NCI-H526 treated with DMSO at 0.1 percent for 48 hours (cell line): ENCODE results near the gene BAD.
A peak's percentile ranks its signal among the peaks of the same experiment; 100 is the strongest.
"Not testable (repeated sequence)": the region's sequence is repeated elsewhere in the genome, so short reads cannot be mapped to it uniquely, and the experiment has no call there.

Experiments
- DNase-seq: peaks from one replicate; lab custom pipeline; 2025; lab: John Stamatoyannopoulos, UW

BAD gene

DNA sequence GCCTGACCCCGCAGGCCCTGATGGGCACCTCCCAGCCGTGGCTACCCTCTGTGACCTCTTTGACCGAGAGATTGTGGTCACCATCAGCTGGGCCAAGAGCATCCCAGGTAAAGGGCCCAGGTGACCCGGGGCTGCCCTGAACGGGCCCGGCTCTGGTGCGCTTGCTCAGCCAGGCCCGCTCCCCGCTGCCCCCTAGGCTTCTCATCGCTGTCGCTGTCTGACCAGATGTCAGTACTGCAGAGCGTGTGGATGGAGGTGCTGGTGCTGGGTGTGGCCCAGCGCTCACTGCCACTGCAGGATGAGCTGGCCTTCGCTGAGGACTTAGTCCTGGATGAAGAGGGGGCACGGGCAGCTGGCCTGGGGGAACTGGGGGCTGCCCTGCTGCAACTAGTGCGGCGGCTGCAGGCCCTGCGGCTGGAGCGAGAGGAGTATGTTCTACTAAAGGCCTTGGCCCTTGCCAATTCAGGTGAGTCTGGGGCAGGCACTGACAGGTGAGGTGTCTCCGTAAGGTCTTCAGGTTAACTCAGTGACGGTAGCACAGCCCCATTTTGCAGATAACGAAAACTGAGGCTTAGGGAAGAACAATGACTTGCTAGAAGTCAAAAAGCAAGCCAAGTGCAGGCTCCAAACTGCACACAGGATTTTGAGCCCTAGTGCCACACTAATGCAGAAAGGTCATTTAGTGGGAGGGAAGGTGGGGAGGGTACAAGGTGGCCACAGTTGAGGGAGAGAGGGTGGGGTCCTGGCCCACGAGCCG lies 30.5 kb upstream of the BAD start:
- DNase-seq: no peak

DNA sequence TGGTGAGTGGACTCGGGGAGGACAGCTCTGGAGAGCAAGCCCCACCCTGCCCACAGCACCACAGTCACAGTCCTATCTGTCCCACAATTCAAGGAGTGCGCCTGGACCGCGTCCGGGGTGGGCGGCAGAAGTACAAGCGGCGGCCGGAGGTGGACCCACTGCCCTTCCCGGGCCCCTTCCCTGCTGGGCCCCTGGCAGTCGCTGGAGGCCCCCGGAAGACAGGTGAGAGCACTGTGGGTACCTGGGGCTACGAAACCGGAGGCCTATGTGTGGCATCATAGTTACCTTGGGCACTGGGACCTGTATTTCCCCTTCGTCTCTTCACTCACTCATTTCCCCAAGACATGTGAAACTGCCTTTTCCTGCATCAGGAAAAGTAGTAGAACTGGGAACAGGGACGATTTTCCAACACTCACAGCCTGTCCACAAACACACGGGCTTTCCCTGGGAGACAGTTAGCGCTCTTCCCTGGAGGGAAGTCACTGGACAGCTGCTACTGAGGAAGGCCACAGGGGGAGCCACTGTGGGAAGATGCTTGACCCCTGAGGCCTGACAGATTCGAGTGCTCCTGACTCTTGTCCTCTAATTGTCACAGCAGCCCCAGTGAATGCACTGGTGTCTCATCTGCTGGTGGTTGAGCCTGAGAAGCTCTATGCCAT lies 29.8 kb upstream of the BAD start:
- DNase-seq: no peak

DNA sequence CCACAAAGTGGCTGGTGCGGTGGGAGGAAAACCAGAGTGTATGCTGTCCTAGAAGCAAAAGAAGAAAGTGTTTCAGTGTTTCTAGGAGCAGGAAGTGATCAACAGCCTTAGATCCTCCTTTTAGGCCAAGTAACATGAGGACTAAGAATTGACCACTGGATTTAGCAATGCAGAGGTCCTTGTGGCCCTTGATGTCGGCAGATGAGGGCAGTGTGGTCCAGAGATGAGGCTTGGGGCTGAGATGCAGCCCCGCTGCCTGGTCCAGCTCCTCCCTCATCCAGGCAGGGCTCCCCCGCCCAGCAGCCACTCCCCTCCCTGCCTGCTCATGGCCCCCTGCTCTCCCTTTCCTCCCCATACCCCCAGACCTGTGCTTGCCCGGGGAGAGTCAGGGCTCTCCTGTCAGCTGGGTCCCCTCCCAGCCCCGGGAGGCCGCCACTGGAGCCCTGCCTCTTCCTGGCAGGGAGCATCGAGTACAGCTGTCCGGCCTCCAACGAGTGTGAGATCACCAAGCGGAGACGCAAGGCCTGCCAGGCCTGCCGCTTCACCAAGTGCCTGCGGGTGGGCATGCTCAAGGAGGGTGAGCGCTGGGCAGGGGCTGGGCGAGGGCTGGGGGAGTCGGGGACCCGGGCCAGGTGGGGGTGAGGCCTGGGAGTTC lies 29.2 kb upstream of the BAD start:
- DNase-seq: no peak

DNA sequence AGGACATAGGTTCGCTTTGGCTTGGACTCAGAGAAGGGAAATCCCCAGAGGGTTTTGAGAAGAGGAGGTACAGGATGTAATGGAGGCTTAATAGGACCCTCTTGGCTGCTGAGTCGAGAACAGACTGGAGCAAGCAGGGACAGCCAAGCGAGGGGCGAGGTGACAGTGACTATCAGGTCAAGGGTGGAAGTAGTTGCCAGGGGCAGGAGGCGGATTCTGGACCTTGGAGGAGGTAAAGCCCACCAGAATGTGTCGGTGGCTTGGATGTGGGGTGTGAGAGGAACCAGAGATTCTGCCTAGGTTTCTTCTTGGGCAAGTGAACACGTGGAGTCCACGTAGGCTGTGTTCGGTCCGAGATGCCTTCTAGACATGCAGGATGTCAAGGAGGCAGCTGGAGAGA lies 28.5 kb upstream of the BAD start:
- DNase-seq: no peak

DNA sequence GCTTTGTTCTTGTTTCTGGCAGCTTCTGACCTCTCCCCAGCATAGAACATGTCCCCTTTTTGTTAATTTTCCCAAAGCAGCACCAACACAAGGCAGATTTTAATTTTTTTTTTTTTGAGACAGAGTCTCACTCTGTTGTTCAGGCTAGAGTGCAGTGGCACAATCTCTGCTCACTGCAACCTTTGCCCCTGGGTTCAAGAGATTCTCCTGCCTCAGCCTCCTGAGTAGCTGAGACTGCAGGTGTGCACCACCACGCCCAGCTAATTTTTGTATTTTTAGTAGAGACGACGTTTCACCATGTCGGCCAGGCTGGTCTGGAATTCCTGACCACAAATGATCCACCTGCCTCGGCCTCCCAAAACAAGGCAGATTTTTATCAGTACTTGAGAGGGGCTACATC lies 23.3 kb upstream of the BAD start:
- DNase-seq: not testable (repeated sequence)

DNA sequence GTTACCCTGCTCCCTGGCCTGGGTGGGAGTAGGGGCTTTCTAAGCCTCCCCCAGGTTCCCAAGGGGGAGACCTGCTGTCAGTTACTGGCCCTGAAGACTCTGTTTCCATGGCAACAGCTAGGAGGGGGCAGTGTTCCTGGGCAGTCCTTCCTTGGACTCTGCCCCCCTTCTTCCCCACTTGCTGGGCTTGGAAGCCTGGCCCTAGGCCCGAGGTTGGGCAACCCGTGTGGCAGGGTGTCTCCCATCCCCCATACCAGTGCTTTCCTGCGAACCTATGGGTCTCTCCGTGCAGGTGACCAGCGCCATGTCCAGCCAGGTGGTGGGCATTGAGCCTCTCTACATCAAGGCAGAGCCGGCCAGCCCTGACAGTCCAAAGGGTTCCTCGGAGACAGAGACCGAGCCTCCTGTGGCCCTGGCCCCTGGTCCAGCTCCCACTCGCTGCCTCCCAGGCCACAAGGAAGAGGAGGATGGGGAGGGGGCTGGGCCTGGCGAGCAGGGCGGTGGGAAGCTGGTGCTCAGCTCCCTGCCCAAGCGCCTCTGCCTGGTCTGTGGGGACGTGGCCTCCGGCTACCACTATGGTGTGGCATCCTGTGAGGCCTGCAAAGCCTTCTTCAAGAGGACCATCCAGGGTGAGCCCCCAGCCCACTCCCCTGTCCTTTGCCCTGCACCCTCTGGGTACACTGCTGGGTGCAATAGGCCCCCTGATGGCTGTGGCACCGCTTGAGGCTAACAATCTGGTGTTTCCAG lies 22.6 kb upstream of the BAD start:
- no peak for DNase-seq

DNA sequence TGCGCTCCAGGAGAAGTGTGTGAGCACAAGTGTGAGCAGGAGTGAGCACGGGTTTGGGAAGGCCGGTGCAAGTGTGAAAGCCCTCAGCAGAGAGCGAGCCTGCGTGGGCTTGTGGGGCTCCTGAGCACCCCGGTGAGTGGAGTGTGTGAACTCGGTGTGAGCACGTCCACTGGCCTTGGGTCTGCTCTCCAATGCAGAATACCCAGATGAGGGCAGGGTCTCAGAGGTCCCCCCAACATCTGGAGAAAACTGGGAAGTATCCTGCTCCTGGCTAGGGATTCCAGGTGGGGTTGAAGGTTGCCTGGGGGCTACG lies 22.1 kb upstream of the BAD start:
- DNase-seq: no peak

DNA sequence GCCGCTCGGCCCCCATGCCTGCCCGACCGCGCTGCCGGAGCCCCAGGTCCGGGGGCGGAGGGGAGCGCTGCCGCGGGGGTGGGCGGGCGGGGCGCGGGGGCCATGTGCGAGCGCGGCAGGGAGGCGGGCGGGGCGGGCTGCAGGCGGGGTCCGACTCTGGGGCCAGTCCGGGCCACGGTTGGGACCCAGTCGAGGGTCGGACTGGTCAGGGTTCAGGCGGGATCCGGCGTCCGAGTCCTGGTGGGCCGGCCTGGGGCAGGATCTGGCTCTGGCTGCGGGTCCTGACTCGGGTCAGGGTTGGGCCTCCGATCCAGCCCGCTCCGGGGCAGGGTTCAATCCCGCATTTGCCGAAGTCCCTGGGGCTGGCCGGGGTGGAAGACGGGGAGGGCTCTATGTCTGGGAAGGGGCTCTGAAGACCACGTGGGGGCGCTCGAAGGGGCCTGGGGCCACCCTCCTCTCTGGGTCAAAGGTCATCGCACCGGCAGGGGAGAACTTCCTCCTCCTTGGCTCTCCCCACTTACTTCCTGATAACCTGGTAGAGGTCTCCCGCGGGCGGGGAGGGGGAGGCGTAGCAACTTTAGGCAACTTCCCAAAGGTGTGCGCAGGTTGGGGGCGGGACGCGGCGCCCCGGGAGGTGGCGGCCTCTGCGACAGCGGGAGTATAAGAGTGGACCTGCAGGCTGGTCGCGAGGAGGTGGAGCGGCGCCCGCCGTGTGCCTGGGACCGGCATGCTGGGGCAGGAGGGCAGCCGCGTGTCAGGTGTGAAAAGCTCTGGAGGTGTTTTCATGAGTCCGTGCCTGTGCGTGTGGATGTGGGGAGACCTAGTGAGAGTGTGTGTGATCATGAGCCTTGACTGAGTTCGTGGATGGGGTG lies 21.5 kb upstream of the BAD start:
- DNase-seq: peak; percentile 57

DNA sequence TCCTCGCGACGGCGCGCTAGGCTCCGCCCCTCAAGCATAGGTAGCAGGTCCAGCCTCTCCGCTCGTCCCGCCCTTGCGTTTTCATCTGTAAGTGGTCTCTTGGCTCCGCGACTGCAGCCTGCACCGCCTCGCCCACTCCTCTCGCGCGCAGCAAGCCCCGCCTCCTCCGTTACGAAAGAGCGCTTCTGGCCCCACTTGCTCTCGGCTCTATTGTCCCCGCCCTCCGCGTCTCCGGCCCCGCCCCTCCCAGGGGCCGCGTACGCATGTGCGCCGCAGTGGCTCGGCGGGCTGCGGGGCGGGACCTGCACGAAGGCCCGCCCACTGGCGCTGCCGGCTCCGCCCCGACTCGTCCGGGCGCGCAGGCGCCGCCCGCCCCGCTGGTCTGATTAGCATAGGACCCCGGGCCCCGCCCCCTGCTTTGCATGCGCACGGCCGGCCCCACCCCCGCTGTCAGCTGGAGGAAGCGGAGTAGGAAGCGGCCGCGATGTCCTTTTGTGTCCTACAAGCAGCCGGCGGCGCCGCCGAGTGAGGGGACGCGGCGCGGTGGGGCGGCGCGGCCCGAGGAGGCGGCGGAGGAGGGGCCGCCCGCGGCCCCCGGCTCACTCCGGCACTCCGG lies 20.7 kb upstream of the BAD start, which contains the start of gene ESRRA:
Gene ESRRA (plus strand): TSS at position 450 of the 616 bp plus-strand sequence. CDS start 1,656 bp downstream, outside the sequence.
- DNase-seq: peak; percentile 99

DNA sequence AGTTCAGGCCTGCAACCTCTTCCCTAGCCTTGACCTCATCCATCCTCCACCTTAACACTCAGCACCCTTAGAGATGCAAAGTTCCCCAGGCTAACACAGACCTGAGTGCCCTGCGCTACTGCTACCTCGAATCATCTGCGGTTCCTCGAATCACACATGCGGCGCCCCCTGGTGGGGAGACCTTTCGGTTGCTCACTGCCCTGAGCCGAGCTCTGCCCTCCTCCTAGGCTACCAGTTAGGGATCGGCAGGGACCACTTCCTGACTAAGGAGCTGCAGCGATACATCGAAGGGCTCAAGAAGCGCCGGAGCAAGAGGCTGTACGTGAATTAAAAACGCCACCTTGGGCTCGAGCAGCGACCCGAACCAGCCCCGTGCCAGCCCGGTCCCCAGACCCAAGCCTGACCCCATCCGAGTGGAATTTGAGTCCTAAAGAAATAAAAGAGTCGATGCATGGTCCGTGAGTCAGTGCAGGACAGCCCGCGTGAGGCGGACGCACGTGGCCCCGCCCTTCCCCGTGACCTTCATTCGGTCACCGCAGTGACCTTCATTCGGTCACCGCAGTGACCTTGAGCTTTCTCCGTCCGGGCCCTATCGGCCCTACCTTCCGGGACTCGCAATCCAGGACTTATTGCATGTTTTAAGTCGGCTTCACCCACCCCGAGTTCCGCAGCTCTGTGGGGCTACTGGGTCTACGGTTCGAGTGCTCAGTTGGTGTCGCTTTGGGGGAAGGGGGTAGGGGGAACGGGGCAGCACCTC lies 20.0 kb upstream of the BAD start:
- peak; percentile 89 for DNase-seq

DNA sequence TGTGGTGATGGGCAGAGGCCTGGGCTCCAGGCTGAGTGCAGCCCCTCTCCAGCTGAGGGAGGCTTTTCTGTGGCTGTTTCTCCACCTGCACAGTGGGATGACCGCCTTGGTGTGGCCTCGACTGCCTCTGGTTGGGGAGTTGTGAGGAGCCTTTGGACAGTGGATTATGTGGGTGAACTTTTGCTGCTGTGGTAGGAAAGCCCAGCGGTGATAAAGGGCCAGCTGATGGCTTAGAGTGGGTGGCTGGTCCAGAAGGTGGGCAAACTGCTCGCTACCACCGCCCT lies 19.5 kb upstream of the BAD start:
- no peak for DNase-seq

DNA sequence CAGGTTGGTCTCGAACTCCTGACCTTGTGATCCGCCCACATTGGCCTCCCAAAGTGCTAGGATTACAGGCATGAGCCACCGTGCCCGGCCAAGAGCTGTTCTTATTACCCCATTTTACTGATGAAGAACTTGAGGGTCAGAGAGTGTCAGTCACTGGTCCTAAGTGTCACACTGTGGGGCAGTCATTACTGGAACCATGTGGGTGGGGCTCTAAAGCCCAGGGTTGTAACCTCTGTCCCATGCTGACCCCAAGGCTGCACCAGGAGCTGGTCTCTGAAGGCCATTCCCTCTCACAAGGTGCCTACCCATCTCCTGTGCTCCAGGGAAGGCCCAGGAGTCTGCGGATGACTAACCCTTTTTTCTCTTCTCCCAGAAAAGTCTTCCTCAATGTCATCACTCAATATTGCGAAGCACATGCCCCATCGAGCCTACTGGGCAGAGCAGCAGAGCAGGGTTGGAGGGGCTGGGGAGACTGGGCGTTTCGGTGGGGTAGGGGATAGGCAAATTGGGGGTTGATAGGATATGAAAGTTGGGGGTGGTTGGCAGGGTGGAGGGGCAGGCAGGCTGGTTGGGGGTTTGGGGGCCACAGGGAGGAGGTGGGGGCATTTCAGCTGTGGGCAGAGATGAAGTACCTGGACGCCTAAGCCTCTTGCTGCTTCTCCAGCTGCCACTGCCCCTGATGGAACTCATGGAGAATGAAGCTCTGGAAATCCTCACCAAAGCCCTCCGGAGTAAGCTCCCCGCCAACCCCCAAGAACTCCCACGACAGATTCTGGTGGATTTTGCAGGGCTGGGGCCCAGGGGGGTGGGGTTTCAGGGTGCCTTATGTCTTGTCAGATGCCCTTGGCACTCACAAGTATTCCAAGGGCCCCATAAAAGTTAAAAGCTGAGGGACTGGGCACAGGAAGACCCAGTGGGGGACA lies 18.9 kb upstream of the BAD start:
- DNase-seq: no peak

DNA sequence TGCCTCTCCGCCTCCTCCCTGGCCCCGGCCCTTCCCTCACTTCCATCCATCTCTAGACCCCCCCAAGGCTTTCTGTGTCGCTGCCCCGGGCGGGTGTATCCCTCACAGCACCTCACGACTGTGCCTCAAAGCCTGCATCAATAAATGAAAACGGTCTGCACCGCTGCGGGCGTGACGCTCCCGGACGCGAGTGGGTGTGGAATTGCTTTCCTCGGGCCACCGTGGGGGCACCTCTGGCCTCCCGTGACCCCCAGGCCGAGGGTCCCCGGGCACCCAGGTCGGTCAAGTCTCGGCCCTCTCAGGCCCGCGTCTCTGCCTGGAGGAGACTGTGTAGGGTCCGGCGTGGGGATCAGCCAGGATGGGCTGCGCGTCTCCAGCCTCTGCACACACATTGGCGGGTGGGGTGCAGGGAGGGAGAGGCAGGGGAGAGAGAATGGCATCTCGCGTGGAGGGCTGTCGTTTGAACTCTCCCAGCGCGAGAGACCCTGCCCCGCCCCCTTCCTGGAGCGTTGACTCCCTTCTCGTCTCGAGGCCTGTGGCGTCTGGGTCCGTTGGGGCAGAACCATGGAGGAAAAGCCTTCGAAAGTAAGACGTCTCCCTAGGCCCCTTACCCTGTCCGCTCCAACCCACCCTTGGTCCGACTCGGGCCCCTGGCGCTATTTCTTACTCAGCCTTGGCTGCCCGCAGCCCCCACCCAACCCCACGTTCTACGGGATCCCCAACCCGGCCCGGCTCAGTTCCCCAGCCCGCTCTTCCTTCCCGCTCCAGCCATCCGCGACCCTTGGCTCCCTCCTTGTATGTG lies 15.6 kb upstream of the BAD start, which contains the start of gene CATSPERZ:
Gene CATSPERZ (plus strand): TSS at position 512 of the 802 bp plus-strand sequence. CDS start 53 bp downstream, at position 565.
- DNase-seq: no peak

DNA sequence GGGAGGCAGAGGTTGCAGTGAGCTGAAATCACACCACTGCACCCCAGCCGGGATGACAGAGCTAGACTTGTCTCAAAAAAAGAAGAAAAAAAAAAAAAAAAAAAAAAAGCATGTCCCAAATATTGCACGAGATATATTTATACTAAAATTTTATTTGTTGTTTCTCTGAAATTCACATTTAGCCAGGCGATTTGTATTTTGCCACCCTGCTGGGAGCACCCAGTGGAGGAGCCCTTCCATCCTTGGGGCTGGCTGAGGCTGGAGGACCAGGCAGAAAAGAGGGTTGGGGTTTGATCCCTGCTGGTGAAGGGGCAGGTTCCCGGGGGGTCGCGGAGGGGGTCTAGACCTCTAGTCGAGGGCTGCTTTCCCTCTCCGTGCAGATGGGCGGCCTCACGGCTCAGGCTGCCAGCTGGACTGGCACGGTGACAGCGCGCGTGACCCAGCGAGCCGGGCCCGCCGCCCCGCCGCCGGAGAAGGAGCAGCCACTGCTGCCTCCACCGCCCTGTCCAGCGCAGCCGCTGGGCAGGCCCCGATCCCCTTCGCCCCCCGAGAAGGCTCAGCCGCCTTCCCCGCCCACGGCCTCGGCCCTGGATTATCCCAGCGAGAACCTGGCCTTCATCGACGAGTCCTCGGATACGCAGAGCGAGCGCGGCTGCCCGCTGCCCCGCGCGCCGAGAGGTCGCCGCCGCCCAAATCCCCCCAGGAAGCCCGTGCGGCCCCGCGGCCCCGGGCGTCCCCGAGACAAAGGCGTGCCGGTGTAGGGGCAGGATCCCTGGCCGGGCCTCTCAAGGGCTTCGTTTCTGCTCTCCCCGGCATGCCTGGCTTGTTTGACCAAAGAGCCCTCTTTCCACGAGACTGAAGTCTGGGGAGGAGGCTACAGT lies 14.7 kb upstream of the BAD start:
- no peak for DNase-seq

DNA sequence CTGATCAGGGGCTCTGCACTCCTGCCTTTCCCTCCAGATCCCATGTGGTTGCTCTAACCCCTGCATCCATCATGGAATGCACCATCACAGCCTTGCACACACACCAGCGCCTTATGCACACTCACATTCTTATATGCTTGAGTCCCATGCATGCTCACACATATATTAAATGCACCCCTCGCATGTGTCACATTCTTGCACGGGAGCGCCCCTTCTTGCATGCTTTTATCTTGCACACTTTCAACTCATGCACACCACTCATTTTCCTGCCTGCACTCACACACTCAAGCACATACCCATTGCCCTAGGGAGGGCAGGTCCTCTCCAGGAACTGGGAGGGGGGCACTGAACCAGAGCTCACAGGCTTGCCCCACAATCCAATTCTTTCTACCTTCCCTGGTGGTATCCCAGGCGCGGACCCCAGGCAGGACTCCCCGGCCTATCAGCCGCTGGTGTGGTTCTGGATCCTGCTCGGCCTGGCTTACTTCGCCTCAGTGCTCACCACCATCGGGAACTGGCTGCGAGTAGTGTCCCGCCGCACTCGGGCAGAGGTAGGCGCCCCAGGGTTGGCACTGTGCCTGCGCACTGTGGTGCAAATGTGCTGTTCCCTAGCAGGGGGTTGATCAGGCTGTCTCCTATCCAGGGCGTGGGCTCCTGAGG lies 13.4 kb upstream of the BAD start:
- DNase-seq: no peak

DNA sequence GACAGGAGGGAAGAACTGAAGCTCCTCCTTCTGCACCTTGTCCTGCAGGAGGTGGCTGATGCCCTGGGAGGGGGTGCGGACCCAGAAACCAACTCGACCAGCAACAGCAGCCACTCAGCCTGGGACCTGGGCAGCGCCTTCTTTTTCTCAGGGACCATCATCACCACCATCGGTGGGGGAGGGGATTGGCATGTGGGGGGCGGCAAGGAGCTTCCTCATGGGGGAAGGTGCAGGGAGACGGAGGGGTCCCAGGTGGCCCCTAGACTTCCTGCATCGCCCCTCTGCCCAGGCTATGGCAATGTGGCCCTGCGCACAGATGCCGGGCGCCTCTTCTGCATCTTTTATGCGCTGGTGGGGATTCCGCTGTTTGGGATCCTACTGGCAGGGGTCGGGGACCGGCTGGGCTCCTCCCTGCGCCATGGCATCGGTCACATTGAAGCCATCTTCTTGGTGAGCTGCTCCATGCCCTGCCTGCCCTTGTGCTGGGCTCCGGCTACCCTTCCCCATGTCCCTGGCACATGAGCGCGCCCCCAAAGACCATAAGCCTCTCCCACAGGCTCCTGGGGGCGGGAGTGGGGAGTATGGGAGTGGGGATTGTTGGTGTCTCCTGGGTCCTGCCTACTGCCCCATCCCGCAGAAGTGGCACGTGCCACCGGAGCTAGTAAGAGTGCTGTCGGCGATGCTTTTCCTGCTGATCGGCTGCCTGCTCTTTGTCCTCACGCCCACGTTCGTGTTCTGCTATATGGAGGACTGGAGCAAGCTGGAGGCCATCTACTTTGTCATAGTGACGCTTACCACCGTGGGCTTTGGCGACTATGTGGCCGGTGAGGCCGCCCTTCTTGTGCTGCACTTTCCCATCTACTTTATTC lies 12.6 kb upstream of the BAD start:
- DNase-seq: no peak
